Measurements from ENCODE around the gene HRH1. TPM values are rescaled to one million over a fixed set of nuclear protein-coding genes. Genes with fewer than 3 reads are reported as not detected.

Gene HRH1
- total RNA-seq, 1 experiment from 2014 or later = 0.04 TPM

DNA sequence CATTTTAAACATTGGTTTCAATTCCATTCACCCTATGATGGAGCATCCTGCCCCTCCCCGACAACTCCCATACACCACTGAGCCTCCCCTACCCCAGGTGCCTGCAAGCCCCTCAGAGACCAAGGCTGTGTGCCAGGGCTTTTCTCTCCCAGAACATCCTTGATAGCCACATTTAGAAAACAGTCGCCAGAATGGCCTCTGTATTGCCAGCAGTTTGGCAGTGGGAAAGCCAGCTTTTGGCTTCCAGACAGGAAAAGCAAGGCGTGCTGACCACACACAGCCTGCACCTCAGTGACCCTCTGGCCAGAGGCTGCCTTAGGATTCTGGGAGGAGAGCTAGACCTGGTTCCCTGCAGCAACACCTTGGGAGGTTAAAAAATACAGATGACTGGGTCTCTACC, 18.2 kb upstream of the HRH1 start:
- H3K27me3 ChIP-seq = no peaks in the 10 kb centered on the region
- no peak for DNase-seq
- no peaks in the 10 kb centered on the region for H3K36me3 ChIP-seq
- no peaks in the 10 kb centered on the region for H3K9me3 ChIP-seq (replicated peaks)
- H3K4me3 ChIP-seq = no peak overlapping the region
- peaks cover 7% of the 10 kb centered on the region for H3K4me1 ChIP-seq
- H3K27ac ChIP-seq = no peak overlapping the region

DNA sequence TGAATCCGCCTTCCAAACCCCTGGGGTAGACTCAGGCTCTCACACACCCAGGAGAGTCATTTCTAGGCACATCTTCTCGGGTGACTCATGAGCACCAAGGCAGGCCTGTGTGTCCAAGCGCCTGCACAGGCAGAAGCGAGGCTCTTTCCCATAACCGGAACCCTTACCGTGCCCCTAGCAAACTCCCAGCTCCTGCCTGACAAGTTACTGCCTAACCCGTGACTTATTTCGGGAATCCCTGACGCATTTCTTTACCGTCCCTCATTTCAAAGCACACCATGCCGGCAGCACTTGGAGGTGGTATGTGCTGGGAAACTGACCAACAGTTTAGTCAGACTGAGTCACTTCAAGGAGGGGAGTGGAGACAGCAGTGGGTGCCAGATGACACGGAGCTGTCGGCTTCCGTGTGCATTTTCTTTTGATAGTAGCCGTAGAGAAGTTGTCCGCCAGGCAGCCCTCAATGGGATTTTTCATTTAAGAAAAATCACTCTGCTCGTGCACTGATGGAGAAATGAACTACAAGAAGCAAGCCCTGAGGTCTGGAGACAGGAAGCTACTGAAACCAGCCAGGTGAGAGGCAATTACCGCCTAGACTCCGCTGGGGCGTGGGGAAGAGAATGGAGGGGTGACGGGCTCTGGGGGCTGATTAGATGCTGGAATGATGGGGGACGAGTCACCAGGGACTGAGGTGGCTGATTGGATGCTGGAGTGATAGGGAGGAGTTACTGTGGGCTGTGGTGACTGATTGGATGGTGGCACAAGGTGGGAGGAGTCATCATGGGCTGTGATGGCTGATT, 17.3 kb upstream of the HRH1 start:
- Histone ChIP-seq H3K4me3 (no peak overlapping the region), H3K27ac (no peak overlapping the region), H3K36me3 (no peaks in the 10 kb centered on the region), H3K27me3 (no peaks in the 10 kb centered on the region), H3K9me3 (replicated peaks) (no peaks in the 10 kb centered on the region), H3K4me1 (peaks cover 7% of the 10 kb centered on the region)
- DNase-seq = no peak

DNA sequence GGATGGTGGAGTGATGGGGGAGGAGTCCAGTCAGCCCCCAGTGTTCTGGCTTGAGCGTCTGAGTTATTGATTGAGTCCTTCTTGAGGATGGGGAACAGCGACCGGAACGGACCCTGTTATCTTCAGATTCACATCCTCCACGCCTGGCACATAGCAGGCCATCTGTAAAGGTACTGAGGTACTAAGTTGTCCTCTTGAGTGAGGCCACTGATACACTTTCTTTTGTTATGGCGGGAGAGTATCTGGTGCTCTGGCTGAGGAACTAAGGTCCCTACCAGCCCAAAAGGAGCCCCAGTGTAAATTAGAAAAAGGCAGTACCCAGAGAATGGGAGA, 16.7 kb upstream of the HRH1 start:
- Histone ChIP-seq H3K27me3 (no peaks in the 10 kb centered on the region), H3K36me3 (no peaks in the 10 kb centered on the region), H3K27ac (no peak overlapping the region), H3K9me3 (replicated peaks) (no peaks in the 10 kb centered on the region), H3K4me3 (no peak overlapping the region), H3K4me1 (peaks cover 7% of the 10 kb centered on the region)
- DNase-seq = no peak

DNA sequence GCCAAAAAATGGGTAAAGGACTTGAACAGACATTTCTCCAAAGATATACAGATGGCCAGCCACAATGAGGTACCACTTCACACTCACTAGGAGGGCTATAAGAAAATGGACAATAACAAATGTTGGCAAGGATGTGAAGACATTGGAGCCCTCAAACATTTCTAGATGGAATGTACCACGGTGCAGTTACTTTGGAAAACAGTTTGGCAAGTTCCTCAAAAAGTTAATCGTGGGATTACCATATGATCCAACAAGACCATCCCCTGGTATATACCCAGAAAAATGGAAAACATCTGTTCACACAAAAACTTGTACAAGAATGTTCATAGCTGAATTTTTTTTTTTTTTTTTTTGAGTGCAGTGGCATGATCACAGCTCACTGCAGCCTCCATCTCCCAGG, 15.9 kb upstream of the HRH1 start:
- Histone ChIP-seq H3K27me3 (no peaks in the 10 kb centered on the region), H3K4me3 (no peak overlapping the region), H3K4me1 (peaks cover 7% of the 10 kb centered on the region), H3K9me3 (replicated peaks) (no peaks in the 10 kb centered on the region), H3K27ac (no peak overlapping the region), H3K36me3 (no peaks in the 10 kb centered on the region)
- no peak for DNase-seq

DNA sequence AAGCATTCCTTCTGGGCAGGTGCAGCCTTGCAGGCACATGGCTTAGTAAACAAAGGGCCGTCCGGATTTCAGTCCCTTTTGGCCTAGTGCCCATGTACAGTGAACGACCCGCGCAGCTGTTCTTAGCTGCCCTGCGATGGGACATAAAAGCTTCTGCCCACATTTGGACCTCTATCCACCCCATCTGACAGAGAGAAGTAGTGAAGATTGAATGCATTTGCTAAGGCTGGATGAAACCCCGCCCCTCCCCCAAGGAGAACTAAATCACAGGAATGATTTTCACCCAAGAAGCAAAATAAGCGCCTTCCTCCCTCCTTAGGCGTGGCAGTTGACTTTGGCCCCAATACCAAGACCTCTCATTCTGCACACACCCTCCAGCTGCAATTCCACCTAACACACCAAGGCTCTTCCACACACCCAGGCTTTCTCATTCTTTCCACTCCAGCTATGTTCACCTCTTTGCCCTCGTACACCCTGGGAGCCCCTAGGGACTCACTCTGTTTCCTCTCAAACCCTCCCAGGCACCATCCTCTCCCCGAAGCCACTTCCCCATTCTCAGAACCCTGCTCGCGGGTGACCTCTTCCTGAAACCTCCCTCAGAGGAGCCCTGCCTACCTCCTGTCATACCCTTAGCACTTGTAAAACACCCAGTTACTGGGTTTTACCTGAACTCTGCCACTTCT, 14.1 kb upstream of the HRH1 start:
- Histone ChIP-seq H3K27me3 (no peaks in the 10 kb centered on the region), H3K36me3 (no peaks in the 10 kb centered on the region), H3K27ac (no peak overlapping the region), H3K4me1 (peaks cover 7% of the 10 kb centered on the region), H3K9me3 (replicated peaks) (no peaks in the 10 kb centered on the region), H3K4me3 (no peak overlapping the region)
- peak; percentile 68 to 81 for DNase-seq

DNA sequence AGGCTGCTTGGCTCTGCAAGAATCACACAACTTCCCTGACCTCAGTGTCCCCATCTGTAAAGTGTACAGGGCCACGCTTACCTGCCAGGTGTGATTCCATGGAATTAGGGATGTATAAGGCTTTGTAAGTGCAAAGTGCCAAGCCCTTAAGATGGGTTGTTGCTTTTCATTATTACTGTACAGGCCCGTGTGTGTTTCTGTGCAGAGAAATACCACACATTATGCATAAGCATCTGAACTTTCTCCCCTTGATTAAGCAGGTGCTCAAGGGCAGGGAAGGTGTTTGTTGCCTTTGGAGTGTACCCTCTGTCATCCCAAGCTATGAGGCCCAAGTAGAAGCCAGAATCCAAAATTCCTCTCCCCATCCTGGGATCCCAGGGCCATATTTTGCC, 13.6 kb upstream of the HRH1 start:
- Histone ChIP-seq H3K4me1 (peaks cover 7% of the 10 kb centered on the region), H3K4me3 (no peak overlapping the region), H3K27me3 (no peaks in the 10 kb centered on the region), H3K36me3 (no peaks in the 10 kb centered on the region), H3K9me3 (replicated peaks) (no peaks in the 10 kb centered on the region), H3K27ac (no peak overlapping the region)
- DNase-seq = no peak

DNA sequence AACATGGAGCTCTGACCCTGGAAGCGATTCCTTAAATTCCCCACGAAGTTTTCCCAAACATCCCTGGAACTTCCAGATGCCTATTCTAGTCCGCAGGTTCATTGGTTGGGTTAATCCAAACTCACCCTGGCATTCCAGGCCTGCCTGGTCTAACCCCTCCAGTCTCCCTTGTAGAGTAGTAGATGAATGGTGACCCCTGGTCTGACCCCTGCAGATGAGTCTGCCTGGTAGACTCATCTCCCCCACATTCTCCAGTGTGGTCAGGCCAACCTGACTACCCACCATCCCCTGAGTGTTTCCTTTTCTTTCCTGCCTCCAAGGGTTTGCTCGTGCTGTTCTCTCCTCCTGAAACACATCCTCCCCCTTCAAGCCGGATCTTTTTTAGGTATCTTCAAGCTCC, 10.8 kb upstream of the HRH1 start:
- Histone ChIP-seq H3K27me3 (no peaks in the 10 kb centered on the region), H3K36me3 (no peaks in the 10 kb centered on the region), H3K9me3 (replicated peaks) (no peaks in the 10 kb centered on the region), H3K4me3 (no peak overlapping the region), H3K4me1 (peaks cover 7% of the 10 kb centered on the region), H3K27ac (no peak overlapping the region)
- no peak for DNase-seq

DNA sequence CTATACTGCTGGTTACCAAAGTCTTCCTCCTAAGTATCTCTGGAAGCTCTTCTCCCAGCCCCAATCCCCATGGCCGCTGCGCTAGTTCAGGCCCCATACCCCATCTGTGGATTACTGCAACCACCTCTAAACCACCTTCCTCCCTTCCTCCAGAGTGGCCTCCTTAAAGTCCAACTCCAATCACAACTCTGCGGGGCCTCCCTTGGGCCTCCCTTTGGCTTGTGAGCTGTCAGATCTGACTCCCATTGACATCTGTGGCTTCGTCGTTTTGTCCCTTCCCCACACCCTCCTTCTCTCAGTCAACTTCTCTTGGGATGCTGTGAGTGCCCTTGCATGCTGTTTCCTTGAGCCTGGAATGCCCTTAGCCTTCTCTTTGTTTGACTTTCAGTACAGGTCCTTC, 9.3 kb upstream of the HRH1 start:
- Histone ChIP-seq H3K4me3 (no peak overlapping the region), H3K27me3 (no peaks in the 10 kb centered on the region), H3K4me1 (peaks cover 6% of the 10 kb centered on the region), H3K27ac (no peak overlapping the region), H3K36me3 (no peaks in the 10 kb centered on the region), H3K9me3 (replicated peaks) (no peaks in the 10 kb centered on the region)
- no peak for DNase-seq

DNA sequence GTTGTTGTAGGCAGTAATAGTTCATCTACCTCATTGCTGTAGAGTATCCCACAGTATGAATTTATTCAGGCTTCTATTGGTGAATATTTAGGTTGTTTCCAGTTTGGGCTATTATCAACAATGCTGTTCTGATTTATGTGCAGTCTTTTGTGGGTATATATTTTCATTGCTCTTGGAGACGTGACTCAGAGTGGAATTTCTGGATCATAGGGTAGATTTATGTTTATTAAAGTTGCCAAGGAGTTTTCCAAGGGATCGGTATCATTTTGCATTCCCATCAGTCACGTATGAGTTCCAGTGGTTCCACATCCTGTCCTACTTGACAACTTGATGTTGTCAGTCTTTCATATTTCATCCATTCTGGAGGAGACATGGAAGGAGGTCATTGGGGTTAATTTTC, 8.4 kb upstream of the HRH1 start:
- H3K4me3 ChIP-seq = no peak overlapping the region
- no peaks in the 10 kb centered on the region for H3K36me3 ChIP-seq
- no peaks in the 10 kb centered on the region for H3K4me1 ChIP-seq
- H3K9me3 ChIP-seq (replicated peaks) = no peaks in the 10 kb centered on the region
- no peak overlapping the region for H3K27ac ChIP-seq
- no peak for DNase-seq
- no peaks in the 10 kb centered on the region for H3K27me3 ChIP-seq

DNA sequence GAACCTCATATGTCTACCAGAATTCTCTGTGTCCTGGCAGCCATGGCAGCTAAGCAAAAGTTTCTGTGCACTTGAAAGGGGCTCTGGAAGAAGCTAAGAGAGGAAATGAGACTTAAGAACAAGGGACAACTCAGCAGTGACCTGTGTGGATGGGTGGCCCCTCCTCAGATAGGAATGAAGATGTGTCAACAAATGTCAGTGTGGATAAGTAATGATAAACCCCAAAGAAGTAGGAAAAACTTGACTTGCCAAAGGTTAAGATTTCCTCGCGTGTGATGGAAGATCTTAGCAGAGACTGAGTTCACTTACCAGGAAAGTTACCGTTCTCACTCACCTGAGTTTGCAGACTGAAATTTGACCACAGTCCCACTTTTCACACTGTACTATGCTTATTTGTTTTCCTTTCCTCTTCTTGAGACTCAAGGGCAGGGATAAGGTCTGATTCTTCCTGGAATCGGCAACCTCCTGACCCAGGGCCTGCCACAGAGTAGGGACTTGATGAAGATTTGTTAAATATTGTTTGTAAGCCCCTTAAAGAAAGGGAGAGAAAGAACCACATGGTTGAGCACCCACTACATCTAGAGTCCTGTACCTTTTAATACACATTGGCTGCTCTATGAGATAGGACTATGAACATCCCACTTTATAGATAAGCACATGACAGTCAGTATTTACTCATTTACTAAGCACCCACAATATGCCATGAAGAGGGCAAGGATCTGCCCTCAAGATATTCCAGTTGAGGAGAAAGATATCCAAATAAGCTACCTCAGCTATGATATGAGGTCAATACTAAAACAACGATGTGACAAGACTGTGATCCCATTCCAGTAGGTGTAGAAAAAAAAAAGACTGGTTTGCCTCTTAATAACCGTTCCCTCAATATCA, 7.3 kb upstream of the HRH1 start:
- H3K36me3 ChIP-seq = no peaks in the 10 kb centered on the region
- no peak overlapping the region for H3K27ac ChIP-seq
- no peaks in the 10 kb centered on the region for H3K27me3 ChIP-seq

DNA sequence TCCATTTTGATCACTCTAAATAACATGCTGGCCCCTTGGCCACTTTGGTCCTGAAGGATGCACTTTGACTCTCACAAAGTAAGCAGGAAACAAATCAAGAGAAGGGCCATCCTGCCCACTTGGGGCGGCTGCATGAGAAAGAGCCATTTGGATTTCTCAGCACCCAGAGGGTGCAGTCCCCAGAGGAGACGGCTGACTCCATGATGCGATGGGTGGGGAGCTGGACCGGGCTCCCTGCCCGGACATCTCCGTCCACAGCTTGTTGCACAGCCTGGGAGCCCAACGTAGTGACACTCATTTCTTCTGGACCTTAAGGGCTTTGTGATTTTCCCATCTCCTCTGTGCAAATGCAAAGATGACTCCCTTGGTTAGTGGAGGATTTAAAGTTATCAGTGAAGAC, 4.0 kb upstream of the HRH1 start:
- no peaks in the 10 kb centered on the region for H3K36me3 ChIP-seq
- no peak for DNase-seq
- H3K27me3 ChIP-seq = no peaks in the 10 kb centered on the region
- H3K4me1 ChIP-seq = no peaks in the 10 kb centered on the region
- H3K27ac ChIP-seq = no peak overlapping the region
- no peak overlapping the region for H3K4me3 ChIP-seq
- H3K9me3 ChIP-seq (replicated peaks) = no peaks in the 10 kb centered on the region

More for the DNA sequence above, 7.3 kb upstream of the HRH1 start:
- Histone ChIP-seq H3K4me3 (no peak overlapping the region), H3K4me1 (no peaks in the 10 kb centered on the region), H3K9me3 (replicated peaks) (no peaks in the 10 kb centered on the region)
- DNase-seq = no peak

DNA sequence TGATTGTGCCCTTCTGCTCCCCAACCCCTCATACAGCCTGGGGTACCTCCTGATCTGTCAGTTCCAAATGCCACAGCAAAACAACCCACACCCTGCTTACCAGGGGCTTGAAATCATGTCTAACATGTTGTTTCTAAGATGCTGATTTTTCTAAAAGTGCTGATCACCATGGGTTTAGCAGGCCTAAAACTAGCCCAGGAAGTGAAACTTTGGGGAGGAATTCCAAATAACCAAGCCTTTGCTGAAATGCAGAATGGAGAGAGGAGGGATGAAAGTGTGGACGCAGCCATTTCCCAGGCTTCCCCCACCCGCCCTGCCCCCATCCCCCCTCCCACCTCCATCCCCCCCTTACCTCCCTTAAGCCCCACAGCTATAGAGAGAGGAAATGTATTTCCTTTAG, 2.0 kb upstream of the HRH1 start:
- Histone ChIP-seq H3K36me3 (no peaks in the 10 kb centered on the region), H3K27me3 (no peaks in the 10 kb centered on the region), H3K27ac (no peak overlapping the region)

DNA sequence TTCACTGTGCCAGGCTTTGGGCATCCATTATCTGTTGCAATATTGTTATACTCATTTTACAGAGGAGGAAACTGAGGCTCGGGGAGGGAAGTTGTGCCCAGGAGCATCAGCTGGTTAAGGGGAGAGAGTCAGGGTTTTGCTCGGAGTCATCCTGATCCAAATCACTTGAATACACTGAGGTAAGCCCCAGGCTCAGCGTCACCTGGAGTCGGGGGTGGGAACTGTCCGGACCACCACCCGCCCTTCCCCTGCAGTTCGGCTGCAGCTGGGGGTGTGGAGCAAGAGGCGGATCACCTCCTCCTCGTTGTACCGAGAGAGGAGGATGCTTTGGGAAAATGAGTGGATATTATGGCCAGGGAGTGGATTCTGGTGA, 646 bp downstream of the HRH1 start:
- Histone ChIP-seq H3K9me3 (replicated peaks) (no peaks in the 10 kb centered on the region), H3K27ac (no peak overlapping the region), H3K27me3 (0 out of 2 replicates have a peak, but pooled peaks cover 9% of the 10 kb centered on the region), H3K4me1 (no peaks in the 10 kb centered on the region), H3K4me3 (no peak overlapping the region), H3K36me3 (no peaks in the 10 kb centered on the region)
- DNase-seq = no peak

More for the DNA sequence above, 2.0 kb upstream of the HRH1 start:
- no peak for DNase-seq
- H3K4me3 ChIP-seq = no peak overlapping the region
- H3K4me1 ChIP-seq = no peaks in the 10 kb centered on the region
- no peaks in the 10 kb centered on the region for H3K9me3 ChIP-seq (replicated peaks)

DNA sequence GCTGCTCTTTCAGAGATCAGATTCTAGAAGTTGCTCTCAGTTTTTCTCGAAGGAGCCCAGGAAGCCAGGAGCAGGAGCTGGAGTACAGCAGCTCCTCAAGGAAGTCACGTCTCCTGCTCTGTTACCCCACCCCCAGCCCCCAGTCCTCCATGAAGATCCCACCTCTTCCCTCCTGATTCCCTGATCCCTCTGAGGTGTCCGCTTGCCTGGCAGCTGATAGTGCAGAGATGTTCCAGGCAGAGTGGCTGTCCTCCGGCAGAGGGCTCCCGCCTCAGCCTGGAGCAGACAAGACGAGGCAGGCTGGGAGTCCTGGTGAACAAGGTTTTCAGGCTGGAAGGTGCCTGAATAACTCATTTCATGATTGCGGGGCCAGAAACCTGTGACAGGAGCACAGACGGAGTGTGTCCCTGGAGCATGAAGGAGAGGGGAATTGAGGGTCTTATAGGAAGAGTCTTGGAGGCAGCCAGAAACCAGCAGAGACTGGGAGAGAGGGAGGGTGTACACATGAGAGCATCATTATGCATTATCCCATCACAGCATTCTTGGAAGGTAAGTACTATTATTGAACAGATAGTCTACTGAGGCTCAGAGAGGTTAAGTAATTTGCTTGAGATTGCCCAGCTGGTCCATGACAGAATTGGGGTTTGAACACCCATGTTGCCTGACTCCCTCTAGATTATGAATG, 1.2 kb downstream of the HRH1 start:
- DNase-seq = peak in 1 of 2 experiments; percentile 24

DNA sequence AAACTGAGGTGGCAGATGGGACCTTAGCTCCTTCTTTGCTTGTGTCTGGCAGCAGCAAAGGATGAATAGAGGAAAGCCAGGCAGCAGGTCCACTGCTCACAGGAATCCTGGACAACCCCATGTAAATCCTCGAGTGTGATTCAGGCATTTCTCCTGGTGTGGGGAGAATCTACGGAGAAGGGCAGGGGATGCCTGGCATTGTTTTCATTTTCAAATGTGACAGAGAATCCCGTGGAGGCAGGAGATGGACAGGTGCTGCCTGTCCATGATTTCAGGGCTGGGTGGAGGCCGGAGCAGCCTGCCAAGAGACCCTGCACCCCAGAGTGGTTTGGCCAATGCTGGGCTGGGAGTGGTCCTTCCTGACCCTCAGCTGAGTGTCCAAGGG, 1.7 kb downstream of the HRH1 start:
- no peak overlapping the region for H3K27ac ChIP-seq
- H3K4me3 ChIP-seq = no peak overlapping the region
- H3K27me3 ChIP-seq = peaks cover 9% of the 10 kb centered on the region; the same call in 1 of the 2 replicates
- H3K9me3 ChIP-seq (replicated peaks) = no peaks in the 10 kb centered on the region
- DNase-seq = no peak
- H3K4me1 ChIP-seq = no peaks in the 10 kb centered on the region
- H3K36me3 ChIP-seq = no peaks in the 10 kb centered on the region

More for the DNA sequence above, 1.2 kb downstream of the HRH1 start:
- 0 out of 2 replicates have a peak, but pooled peaks cover 9% of the 10 kb centered on the region for H3K27me3 ChIP-seq
- no peaks in the 10 kb centered on the region for H3K36me3 ChIP-seq
- no peaks in the 10 kb centered on the region for H3K9me3 ChIP-seq (replicated peaks)
- no peak overlapping the region for H3K27ac ChIP-seq
- H3K4me1 ChIP-seq = no peaks in the 10 kb centered on the region
- H3K4me3 ChIP-seq = no peak overlapping the region
